ENCODE data around the gene TXNDC16.

The TXNDC16 gene

GRCh38 chr14:52391881-52392615, 160.3 kb downstream of the TXNDC16 start:
- peak; percentile 52 for DNase-seq (ENCODE audit: low read depth, low spot score)
